CD8-positive, alpha-beta memory T cell (primary cell): ENCODE results near the gene ZNF441. TPM values are rescaled to one million over a fixed set of nuclear protein-coding genes. Genes with fewer than 3 reads are reported as not detected.

Experiments used
- CTCF ChIA-PET: fragments of 350-600 bp; sonication (Branson Sonifier 250); formaldehyde crosslinking; loops from one replicate; lab custom pipeline; 2021; ENCODE audit warnings: antibody characterized with exemption; lab: Charles Lee
- POLR2A ChIA-PET: fragments of 350-600 bp; sonication (Branson Sonifier 250); formaldehyde crosslinking; loops from one replicate; lab custom pipeline; 2021; ENCODE audit warnings: antibody characterized with exemption; lab: Charles Lee
- DNase-seq, 5 donors: peaks; one replicate each; pipeline versions ENCODE4 v3.0.0 to v3.0.0-alpha.2; 2020 to 2022; ENCODE audit warnings: mixed read lengths in 1 of 5
- H3K27ac ChIP-seq: one replicate; pipeline ENCODE4 v1.7.0; 2013; ENCODE audit warnings: low read depth, mild to moderate bottlenecking, low read length, moderate library complexity
- H3K27me3 ChIP-seq: 2 replicates; pipeline ENCODE4 v1.7.0; 2013; ENCODE audit warnings: low read length, mild to moderate bottlenecking; ENCODE audit not compliant: insufficient read depth, poor library complexity, severe bottlenecking
- H3K36me3 ChIP-seq: 2 replicates; pipeline ENCODE4 v1.7.0; 2013; ENCODE audit warnings: mild to moderate bottlenecking, low read length, moderate library complexity; ENCODE audit not compliant: insufficient read depth
- H3K4me1 ChIP-seq: 2 replicates; pipeline ENCODE4 v1.7.0; 2013; ENCODE audit warnings: mild to moderate bottlenecking, low read length, moderate library complexity; ENCODE audit not compliant: insufficient read depth
- H3K4me3 ChIP-seq: 2 replicates; pipeline ENCODE4 v1.7.0; 2013; ENCODE audit warnings: mild to moderate bottlenecking, low read length
- H3K9me3 ChIP-seq: 2 replicates; pipeline ENCODE4 v1.7.0; 2013; ENCODE audit warnings: mild to moderate bottlenecking, low read length
- H3K27ac Mint-ChIP-seq, 8 donors: one replicate each; pipeline ENCODE4 v1.8.0; 2020 to 2021; ENCODE audit warnings: mixed read lengths in 8 of 8, mild to moderate bottlenecking in 6 of 8, inconsistent platforms in 3 of 8, moderate library complexity in 3 of 8
- H3K27me3 Mint-ChIP-seq, 2 donors: one replicate each; pipeline ENCODE4 v1.8.0; 2020 to 2021; ENCODE audit warnings: mixed read lengths in 2 of 2, mild to moderate bottlenecking in 1 of 2, moderate library complexity in 1 of 2
- H3K36me3 Mint-ChIP-seq, 3 donors: one replicate each; pipeline ENCODE4 v1.8.0; 2020 to 2021; ENCODE audit warnings: mixed read lengths in 3 of 3, inconsistent platforms in 1 of 3, mild to moderate bottlenecking in 1 of 3
- H3K4me1 Mint-ChIP-seq, 3 donors: one replicate each; pipeline ENCODE4 v1.8.0; 2020 to 2021; ENCODE audit warnings: mixed read lengths in 3 of 3, inconsistent platforms in 1 of 3, mild to moderate bottlenecking in 1 of 3
- H3K4me3 Mint-ChIP-seq, 7 donors: one replicate each; pipeline ENCODE4 v1.8.0; 2020 to 2021; ENCODE audit warnings: mixed read lengths in 7 of 7, mild to moderate bottlenecking in 6 of 7, moderate library complexity in 4 of 7, inconsistent platforms in 2 of 7
- H3K9me3 Mint-ChIP-seq, 5 donors: one replicate each; pipeline ENCODE4 v1.8.0; 2020 to 2022; ENCODE audit warnings: mixed read lengths in 5 of 5, mild to moderate bottlenecking in 3 of 5, moderate library complexity in 2 of 5, inconsistent platforms in 1 of 5
- polyA plus RNA-seq: library from polyadenylated mRNA; unstranded; fragments of 300-500 nt; fragmentation: Illumina TruSeq; gene quantifications from one replicate; pipeline ENCODE4 v1.2.3, GENCODE V29; 2021
- total RNA-seq, 2 experiments: library from RNA; stranded (reverse); gene quantifications; one replicate each; pipeline ENCODE4 v1.2.3, GENCODE V29; 2021

Gene ZNF441
- total RNA-seq (1 to 10 TPM; 6.4 to 7.5 TPM), polyA plus RNA-seq (5.9 TPM)

DNA sequence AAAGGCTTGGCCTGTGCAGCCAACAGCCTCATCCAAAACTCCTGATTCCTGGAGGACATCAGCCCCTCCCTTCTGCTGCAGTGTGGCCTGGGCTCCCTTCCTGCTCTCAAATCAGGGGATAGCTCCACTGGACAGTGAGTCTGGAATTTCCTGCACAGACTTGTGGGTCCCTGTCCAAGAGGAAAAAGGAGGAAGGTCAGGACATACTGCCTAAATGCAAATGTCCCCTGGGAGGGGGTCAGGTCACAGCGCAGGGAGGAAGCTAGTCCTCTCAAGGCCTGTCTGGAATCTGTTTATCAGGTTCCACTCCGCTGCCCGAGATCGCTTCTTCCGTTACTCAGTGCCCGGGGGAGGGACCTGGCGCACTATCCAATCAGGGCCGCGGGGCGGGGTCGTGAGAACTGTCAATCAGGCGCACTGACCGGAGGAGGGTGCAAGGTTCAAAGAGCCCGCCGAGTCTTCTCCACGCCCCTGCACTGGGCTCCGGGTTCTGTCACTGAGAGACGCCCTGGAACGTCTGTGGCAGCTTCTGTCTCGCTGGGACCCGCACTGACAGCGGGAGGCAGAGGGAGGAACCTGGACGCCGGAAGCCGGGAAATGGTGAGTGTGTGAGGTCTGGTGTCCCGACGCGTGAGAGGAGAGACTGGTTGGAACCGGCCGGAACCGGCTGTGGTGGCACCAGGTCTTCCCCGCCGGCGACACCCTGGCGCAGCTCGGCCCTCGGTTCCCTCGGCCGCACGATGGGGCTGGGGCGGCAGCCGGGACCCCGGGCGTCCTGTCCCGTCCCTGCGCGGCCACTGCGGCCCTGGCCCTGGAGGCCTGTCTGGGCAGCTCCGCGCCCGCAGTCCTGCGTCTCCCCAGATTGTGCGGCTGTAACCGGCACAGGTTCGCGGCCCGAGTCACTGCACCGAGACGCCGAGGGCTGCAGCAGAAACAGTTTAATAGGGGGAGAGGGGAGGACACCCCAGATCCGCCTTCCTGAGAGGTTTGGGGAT, at the start of gene ZNF441:
TSS of gene ZNF441 (plus strand) at position 404 of the 995 bp plus-strand sequence. CDS start at position 598, 194 bp downstream.
- peaks cover 17% of the 10 kb centered on the region for H3K4me1 ChIP-seq
- ChIA-PET POLR2A (interaction anchor here (1.0 kb wide), 1 partner anchor 28 kb away, joined by 3 read pairs; the partner anchor contains the start of gene ZNF823), CTCF (interaction anchor here (0.6 to 1.5 kb wide), 2 partner anchors 24 to 873 kb away, joined by 3 read pairs; no protein-coding TSS in a partner anchor)
- Mint-ChIP-seq H3K4me3 (peak within 1 kb of the TSS; percentile 96 to 99 (median 98)), H3K27me3 (peaks cover 0 to 27% of the 10 kb centered on the region in 2 donors), H3K4me1 (peaks cover 29 to 33% (median 31%) of the 10 kb centered on the region in 3 donors), H3K36me3 (peaks cover 6 to 40% (median 18%) of the 10 kb centered on the region in 3 donors), H3K27ac (peak within 1 kb of the TSS; percentile 90 to 99 (median 94)), H3K9me3 (peaks cover 3 to 25% (median 14%) of the 10 kb centered on the region in 5 donors)
- H3K27me3 ChIP-seq, result no peaks in the 10 kb centered on the region
- no peaks in the 10 kb centered on the region for H3K36me3 ChIP-seq
- H3K27ac ChIP-seq, result peak within 1 kb of the TSS; percentile 80
- peaks cover 5% of the 10 kb centered on the region for H3K9me3 ChIP-seq
- peak within 1 kb of the TSS; percentile 89 for H3K4me3 ChIP-seq
- peak; percentile 81 to 92 (median 85) for DNase-seq

DNA sequence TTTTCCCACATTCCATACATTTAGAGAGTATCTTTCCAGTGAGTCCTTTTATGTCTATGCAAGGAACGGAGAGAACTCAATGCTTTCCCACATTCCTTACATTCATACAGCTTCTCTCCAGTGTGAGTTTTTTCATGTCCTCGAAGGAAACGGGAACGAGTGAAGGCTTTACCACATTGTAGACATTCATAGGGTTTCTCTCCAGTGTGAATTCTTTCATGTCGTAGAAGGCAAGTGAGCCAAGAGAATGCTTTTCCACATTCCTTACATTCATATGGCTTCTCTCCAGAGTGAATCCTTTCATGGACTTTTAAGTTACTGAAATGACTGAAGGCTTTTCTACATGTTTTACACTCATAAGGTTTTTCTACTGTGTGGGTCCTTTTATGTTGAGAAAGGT, 45.1 kb upstream of the ZNF441 start:
- Histone ChIP-seq H3K27me3 (no peaks in the 10 kb centered on the region), H3K9me3 (peaks cover 33% of the 10 kb centered on the region), H3K36me3 (peaks cover 19% of the 10 kb centered on the region), H3K4me3 (no peak overlapping the region), H3K27ac (no peak overlapping the region), H3K4me1 (no peaks in the 10 kb centered on the region)
- H3K9me3 Mint-ChIP-seq, result peaks cover 14 to 83% (median 66%) of the 10 kb centered on the region in 5 donors
- H3K27me3 Mint-ChIP-seq, result no peaks in the 10 kb centered on the region
- H3K4me3 Mint-ChIP-seq, result no peak overlapping the region
- H3K36me3 Mint-ChIP-seq, result peaks cover 36 to 65% (median 62%) of the 10 kb centered on the region in 3 donors
- H3K4me1 Mint-ChIP-seq, result no peaks in the 10 kb centered on the region
- no peak for DNase-seq
- no peak overlapping the region for H3K27ac Mint-ChIP-seq
- ChIA-PET CTCF (no interaction called here), POLR2A (no interaction called here)

DNA sequence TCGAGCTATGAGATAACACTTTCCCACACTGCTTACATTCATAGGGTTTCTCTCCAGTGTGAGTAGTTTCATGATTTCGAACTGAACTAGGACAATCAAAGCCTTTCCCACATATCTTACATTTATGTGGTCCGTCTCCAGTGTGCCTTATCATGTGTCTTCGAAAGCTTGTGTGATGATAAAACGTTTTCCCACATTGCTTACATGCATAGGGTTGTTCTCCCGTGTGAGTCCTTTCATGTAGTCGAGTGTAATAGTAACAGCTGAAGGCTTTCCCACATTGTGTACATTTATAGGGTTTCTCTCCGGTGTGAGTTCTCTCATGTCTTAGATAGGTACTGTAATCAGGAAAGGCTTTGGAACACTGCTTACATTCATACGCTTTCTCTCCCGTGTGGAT, 44.4 kb upstream of the ZNF441 start:
- Histone ChIP-seq H3K4me1 (no peaks in the 10 kb centered on the region), H3K9me3 (peaks cover 33% of the 10 kb centered on the region), H3K36me3 (peaks cover 19% of the 10 kb centered on the region), H3K27me3 (no peaks in the 10 kb centered on the region), H3K27ac (no peak overlapping the region), H3K4me3 (no peak overlapping the region)
- DNase-seq, result no peak
- Mint-ChIP-seq H3K36me3 (peaks cover 34 to 68% (median 64%) of the 10 kb centered on the region in 3 donors), H3K4me1 (no peaks in the 10 kb centered on the region), H3K27me3 (no peaks in the 10 kb centered on the region), H3K4me3 (no peak overlapping the region), H3K27ac (no peak overlapping the region), H3K9me3 (peaks cover 14 to 81% (median 64%) of the 10 kb centered on the region in 5 donors)
- ChIA-PET POLR2A (no interaction called here), CTCF (interaction anchor here (1.0 kb wide), 1 partner anchor 22 kb away, joined by 3 read pairs; no protein-coding TSS in a partner anchor)

DNA sequence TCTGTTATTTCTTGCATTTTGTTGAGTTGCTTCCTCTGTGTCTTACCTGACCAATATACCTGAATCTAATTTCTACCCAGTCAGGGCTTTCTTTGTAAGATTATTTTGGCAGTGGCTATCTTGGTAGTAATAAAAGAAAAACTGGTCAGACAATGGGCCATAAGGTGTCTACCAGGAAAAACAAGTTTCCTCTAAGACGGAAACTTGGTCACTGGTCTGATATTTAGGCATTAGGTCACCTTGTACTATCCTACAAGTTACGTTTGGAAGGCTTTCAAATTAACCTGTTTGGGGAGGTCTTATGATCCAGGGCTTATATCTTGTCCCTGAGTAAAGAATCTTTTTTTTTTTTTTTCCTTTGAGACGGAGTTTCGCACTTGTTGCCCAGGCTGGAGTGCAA, 37.2 kb upstream of the ZNF441 start:
- no peak overlapping the region for H3K27ac Mint-ChIP-seq
- no peaks in the 10 kb centered on the region for H3K27me3 Mint-ChIP-seq
- no peak overlapping the region for H3K4me3 Mint-ChIP-seq
- POLR2A ChIA-PET, result no interaction called here
- CTCF ChIA-PET, result no interaction called here
- H3K27ac ChIP-seq, result no peak overlapping the region
- H3K4me3 ChIP-seq, result no peak overlapping the region
- DNase-seq, result no peak
- H3K4me1 ChIP-seq, result no peaks in the 10 kb centered on the region
- no peaks in the 10 kb centered on the region for H3K4me1 Mint-ChIP-seq
- H3K27me3 ChIP-seq, result no peaks in the 10 kb centered on the region
- H3K9me3 ChIP-seq, result peaks cover 9% of the 10 kb centered on the region
- H3K9me3 Mint-ChIP-seq, result peaks cover 0 to 38% (median 26%) of the 10 kb centered on the region in 5 donors
- peaks cover 16 to 54% (median 37%) of the 10 kb centered on the region in 3 donors for H3K36me3 Mint-ChIP-seq
- peaks cover 5% of the 10 kb centered on the region for H3K36me3 ChIP-seq

DNA sequence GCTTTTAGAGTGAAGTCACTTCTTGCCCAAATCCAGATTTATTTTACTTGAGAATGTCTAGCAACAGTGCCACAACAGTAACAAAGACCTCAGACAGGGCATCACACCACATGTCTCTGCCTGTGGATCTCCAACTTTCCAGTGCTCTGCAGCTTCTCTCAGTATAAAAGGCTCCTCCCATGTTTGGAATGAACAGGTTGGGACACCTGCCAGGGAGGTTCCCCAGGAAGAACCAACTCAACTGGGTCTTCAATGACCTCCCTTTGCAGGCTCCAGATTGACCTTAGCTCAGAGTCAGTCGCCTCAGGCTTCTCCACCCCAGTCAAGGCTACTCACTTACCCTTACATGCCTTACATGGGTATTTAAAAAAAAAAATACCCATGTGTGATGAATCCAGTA, 31.4 kb upstream of the ZNF441 start:
- peaks cover 10% of the 10 kb centered on the region for H3K4me1 ChIP-seq
- ChIA-PET POLR2A (no interaction called here), CTCF (interaction anchor here (1.0 kb wide), 1 partner anchor 62 kb away, joined by 3 read pairs; no protein-coding TSS in a partner anchor)
- Mint-ChIP-seq H3K4me1 (peaks cover 18 to 28% (median 19%) of the 10 kb centered on the region in 3 donors), H3K4me3 (peak overlapping the region in 1 of 7 donors; percentile 21), H3K27me3 (peaks cover 0 to 2% of the 10 kb centered on the region in 2 donors), H3K36me3 (peaks cover 6 to 23% (median 7%) of the 10 kb centered on the region in 3 donors), H3K9me3 (peaks cover 0 to 4% (median 2%) of the 10 kb centered on the region in 5 donors), H3K27ac (no peak overlapping the region)
- H3K4me3 ChIP-seq, result no peak overlapping the region
- DNase-seq, result no peak
- no peak overlapping the region for H3K27ac ChIP-seq
- H3K9me3 ChIP-seq, result no peaks in the 10 kb centered on the region
- no peaks in the 10 kb centered on the region for H3K36me3 ChIP-seq
- no peaks in the 10 kb centered on the region for H3K27me3 ChIP-seq

DNA sequence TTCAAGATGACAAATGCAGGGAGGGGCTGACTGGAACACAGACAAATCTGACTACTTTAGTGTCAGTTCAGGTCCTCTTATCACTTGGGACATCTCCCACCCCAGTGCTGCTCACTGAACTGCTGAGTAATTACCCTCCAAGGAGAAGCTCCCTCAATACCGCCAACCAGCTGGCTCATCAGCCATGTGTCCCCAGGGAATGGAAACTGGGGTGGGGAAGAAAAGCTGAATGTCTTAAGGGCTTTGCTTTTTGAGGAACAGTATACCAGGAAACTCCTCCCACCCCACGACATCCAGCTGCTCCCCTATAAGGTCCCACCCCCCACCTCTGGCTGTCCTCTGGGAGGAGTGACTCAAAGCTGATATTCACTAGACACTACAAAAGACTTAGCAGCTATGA, 30.1 kb upstream of the ZNF441 start:
- no peaks in the 10 kb centered on the region for H3K36me3 ChIP-seq
- peak overlapping the region; percentile 40 to 99 (median 93) for H3K4me3 Mint-ChIP-seq
- POLR2A ChIA-PET, result interaction anchor here (0.7 kb wide), 1 partner anchor 1248 kb away, joined by 9 read pairs; no protein-coding TSS in a partner anchor
- no peaks in the 10 kb centered on the region for H3K27me3 ChIP-seq
- DNase-seq, result no peak
- peak overlapping the region in 1 of 8 donors; percentile 47 for H3K27ac Mint-ChIP-seq
- H3K4me3 ChIP-seq, result no peak overlapping the region
- peaks cover 18 to 28% (median 21%) of the 10 kb centered on the region in 3 donors for H3K4me1 Mint-ChIP-seq
- H3K9me3 Mint-ChIP-seq, result peaks cover 0 to 2% (median 0%) of the 10 kb centered on the region in 5 donors
- H3K4me1 ChIP-seq, result peaks cover 10% of the 10 kb centered on the region
- H3K27me3 Mint-ChIP-seq, result peaks cover 0 to 2% of the 10 kb centered on the region in 2 donors
- CTCF ChIA-PET, result interaction anchor here (1.2 to 1.5 kb wide), 2 partner anchors 37 to 39 kb away, joined by 3 to 5 read pairs; no protein-coding TSS in a partner anchor
- no peaks in the 10 kb centered on the region for H3K9me3 ChIP-seq
- no peak overlapping the region for H3K27ac ChIP-seq
- H3K36me3 Mint-ChIP-seq, result peaks cover 3 to 17% (median 4%) of the 10 kb centered on the region in 3 donors

DNA sequence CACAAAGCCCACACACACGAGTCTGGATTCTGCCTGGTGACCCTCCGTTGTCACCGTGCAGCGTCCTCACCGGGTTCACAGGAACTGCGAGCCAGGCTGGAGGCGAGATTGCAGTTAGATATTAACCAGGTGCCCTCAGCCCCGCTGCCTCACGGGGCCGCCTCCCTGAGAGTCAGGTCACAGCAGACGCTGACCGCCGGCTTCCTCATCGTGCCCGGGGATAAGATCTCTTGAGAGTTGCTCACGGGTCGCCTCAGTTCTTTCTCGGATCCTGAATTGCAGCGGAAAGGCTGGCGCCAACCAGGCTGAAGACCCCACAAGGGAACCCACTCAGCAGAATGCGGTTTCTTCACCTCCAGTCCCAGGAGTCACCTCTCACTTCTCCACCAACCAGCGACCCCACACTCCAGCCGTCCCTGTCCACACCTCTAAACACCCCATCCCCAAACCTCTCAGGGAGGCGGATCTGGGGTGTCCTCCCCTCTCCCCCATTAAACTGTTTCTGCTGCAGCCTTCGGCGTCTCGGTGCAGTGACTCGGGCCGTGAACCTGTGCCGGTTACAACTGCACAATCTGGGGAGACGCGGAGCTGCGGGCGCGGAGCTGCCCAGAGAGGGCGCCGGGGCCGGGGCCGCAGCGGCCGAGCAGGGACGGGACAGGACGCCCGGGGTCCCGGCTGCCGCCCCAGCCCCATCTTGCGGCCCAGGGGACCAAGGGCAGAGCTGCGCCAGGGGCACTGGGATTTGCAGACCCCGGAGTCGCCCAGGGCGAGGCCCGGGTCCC, 28.6 kb upstream of the ZNF441 start:
- ChIA-PET POLR2A (interaction anchor here (0.5 kb wide), 1 partner anchor 421 kb away, joined by 3 read pairs; no protein-coding TSS in a partner anchor), CTCF (interaction anchor here (1.5 kb wide), 1 partner anchor 40 kb away, joined by 3 read pairs; no protein-coding TSS in a partner anchor)
- Mint-ChIP-seq H3K4me1 (peaks cover 18 to 28% (median 21%) of the 10 kb centered on the region in 3 donors), H3K36me3 (peaks cover 0 to 15% (median 2%) of the 10 kb centered on the region in 3 donors), H3K27ac (peak overlapping the region; percentile 5 to 87 (median 79)), H3K9me3 (no peaks in the 10 kb centered on the region), H3K27me3 (peaks cover 0 to 2% of the 10 kb centered on the region in 2 donors), H3K4me3 (peak overlapping the region; percentile 94 to 99 (median 97))
- DNase-seq, result peak in 4 of 5 donors; percentile 10 to 55 (median 16)
- H3K27me3 ChIP-seq, result no peaks in the 10 kb centered on the region
- H3K4me1 ChIP-seq, result peaks cover 10% of the 10 kb centered on the region
- H3K36me3 ChIP-seq, result no peaks in the 10 kb centered on the region
- peak overlapping the region; percentile 60 for H3K27ac ChIP-seq
- H3K4me3 ChIP-seq, result peak overlapping the region; percentile 58
- no peaks in the 10 kb centered on the region for H3K9me3 ChIP-seq
